Pulmonary artery endothelial cell (primary cell): ENCODE results near the gene ZNF341. TPM values are rescaled to one million over a fixed set of nuclear protein-coding genes. Genes with fewer than 3 reads are reported as not detected.
A peak's percentile ranks its signal among the peaks of the same experiment; 100 is the strongest.
"Not testable (repeated sequence)": the region's sequence is repeated elsewhere in the genome, so short reads cannot be mapped to it uniquely, and the experiment has no call there.

Experiments used
- DNase-seq: peaks from one replicate; pipeline ENCODE4 v3.0.0-alpha.2; 2011; ENCODE audit warnings: low read depth, low spot score
- total RNA-seq: library from RNA; depleted of rRNA; stranded (reverse); fragments of >200 nt; gene quantifications from 2 replicates; pipeline ENCODE4 v1.2.3, GENCODE V29; 2014

Gene ZNF341
- total RNA-seq, 1 donor from 2014 or later: 0.86 TPM

GRCh38 chr20:33728463-33728862 is 3.3 kb upstream of the ZNF341 start:
- DNase-seq: no peak

GRCh38 chr20:33729101-33729500 is 2.7 kb upstream of the ZNF341 start:
- DNase-seq: no peak

DNA sequence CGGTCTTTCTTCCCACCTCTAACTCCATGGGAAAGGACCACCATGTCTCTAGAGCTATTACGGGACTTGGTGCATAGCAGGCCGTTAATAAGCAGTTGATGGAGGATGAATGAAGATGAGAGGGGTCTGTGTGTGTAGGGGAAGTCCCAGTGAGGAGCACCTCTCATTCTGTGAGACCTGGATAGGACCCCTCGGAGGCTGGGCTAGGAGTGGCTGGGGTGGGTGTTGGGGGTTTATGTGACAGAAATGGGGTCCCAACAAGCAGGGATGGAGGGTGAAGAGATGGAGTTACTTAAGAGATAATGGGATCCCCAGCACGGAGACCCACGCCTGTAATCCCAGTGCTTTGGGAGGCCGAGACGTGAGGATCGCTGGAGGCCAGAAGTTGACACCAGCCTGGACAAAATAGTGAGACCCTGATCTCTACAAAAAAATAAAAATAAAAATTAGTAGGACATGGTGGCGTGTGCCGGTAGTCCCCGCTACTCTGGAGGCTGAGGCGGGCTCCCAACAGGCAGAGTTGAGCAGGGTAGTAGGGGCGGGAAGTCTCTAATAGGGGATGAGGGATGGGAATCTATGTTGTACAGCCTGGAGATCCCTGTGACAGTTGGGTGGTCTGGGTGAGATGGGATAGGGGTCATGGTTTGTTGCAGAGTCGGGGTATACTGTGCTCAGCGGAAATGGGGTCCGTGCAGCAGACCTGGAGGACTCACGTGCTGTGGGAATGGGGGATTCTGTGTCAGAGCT is 677 bp upstream of the ZNF341 start:
- DNase-seq: no peak

DNA sequence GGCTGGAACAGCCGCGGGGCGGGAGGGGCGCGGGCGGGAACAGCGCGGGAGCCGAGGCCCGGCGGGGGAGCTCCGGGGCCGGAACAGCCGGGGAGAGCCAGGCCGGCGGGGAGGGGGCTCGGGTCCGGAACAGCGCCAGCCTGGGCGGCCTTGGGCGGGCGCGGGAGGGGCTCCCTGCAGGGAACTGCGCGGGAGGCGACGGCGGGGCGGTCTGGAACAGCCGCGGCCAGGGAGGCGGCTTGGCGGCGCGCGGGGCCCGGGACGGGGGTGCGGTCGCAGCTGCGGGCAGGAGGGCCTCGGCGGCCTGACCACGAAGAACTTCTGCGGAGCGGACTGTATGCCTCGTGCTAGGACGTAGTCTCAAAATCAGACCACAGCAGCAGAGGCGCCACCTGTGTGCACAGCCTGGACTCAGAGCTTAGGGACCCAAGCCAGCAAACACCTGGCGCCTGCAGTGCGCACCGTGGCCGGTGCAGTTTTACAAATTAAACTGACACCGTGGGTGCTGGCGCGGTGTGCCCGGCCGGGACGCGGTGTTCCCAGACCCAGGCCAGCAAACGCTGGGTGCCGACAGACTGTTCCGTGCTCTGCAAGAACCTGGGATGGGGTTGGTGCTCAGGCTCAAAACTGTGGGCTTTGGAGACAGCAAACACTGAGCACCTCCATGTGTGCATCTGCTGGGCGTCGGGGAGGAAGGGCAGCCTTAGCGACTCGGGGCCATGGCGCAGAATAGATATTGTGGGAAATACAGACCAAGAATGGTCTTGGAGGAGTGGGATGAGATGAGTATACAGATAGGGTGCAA is 572 bp downstream of the ZNF341 start:
- no peak for DNase-seq

DNA sequence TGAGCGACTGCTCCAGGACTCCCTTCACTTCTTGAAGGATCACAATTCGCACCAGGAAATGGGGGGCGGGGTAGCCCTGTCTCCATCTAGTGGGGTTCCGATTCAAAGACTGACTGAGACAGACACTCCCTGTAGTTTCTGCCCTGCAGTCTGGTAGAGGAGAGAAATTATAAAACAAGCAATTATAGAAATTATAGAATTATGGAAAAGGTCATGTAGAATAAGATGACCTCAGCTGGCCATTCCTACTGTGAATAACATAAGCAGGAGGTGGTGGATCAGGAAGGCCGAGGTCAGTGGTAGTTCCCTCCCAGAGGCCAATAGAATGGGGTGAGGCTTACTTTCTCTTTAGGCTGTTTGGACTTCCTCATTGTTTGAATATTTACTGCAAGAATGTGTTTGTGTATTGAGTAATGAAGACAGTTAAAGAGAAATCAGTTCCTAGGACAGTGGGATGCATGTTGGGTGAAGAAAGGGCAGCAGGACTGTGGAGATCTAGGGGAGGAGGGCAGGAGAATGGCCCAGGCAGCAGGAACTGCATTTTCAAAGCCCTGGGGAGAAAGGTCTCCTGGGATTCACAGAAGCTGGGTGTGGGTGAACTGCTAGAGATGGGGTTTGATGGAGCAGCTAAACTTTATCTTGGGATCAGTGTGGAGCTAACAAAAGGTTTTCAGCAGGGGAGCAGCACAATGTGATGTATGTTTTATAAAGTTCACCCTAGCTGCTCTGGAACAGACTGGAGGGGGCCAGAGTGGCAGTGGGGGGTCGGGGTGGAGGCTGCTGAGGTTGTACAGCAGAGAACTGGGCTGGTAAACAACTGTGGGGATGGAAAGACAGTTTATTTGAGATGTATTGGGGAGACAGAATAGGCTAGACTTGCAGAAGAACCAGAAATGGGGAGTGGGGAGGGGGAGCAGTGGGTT is 2.1 kb downstream of the ZNF341 start:
- DNase-seq: peak; percentile 15

DNA sequence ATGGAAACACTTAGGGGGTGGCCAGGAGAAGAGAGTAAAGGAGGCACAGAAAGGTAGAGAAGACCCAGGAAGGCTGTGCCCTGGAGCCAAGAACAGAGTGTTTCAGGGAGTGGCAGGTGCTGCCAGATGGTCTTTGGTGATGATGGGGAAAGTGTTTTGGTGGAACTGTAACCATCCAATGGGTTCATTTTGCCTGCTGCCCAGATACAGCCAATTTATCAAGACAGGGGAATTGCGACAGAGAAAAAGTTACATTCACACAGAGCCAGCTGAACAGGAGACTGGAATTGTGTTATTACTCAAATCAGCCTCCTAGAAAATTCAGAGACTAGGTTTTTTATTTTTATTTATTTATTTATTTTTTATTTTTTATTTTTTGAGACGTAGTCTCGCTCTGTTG is 5.2 kb downstream of the ZNF341 start:
- no peak for DNase-seq

- no peak for DNase-seq
These were observed 7.7 kb downstream of the ZNF341 start for GRCh38 chr20:33739493-33739892.

- DNase-seq: no peak
These were observed 8.4 kb downstream of the ZNF341 start for GRCh38 chr20:33740189-33740588.

GRCh38 chr20:33744181-33744580 is 12.4 kb downstream of the ZNF341 start:
- no peak for DNase-seq

GRCh38 chr20:33744773-33745385 is 13.1 kb downstream of the ZNF341 start:
- DNase-seq: no peak

- no peak for DNase-seq
These were observed 14.7 kb downstream of the ZNF341 start for GRCh38 chr20:33746325-33746998.

GRCh38 chr20:33751775-33752174 is 20.0 kb downstream of the ZNF341 start:
- DNase-seq: no peak

DNA sequence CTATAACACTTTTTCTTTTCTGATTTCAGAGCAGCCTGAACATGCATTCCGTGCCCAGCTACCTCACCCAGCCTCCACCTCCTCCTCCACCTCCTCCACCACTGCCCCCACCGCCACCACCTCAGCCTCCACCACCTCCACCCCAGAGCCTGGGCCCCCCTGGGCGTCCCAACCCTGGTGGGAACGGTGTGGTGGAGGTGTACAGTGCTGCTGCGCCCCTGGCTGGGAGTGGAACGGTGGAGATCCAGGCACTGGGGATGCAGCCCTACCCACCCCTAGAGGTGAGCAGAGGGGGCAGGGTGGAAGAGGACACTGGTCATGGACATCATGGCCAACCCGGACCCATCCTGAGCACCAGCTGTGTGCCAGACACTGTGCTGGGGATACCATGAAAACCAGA is 21.3 kb downstream of the ZNF341 start:
- DNase-seq: no peak

DNA sequence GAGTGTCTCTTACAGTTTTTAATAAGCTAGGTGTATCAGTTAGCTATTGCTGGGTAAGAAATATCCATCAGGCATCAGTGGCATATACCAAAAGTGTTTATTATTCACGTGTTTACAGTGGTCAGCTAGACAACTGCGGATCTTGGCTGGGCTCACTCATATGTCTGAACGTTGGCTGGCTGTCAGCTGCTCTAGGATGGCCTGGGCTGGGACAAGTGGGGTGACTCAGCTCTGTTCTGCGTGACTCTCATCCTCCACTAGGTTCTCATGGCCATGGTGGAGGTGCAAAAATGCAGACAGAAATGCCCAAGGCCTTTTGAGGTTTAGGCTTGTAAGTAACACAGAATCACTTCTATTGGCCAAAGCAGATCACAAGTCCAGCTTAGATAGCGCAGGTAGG is 22.0 kb downstream of the ZNF341 start:
- DNase-seq: no peak

GRCh38 chr20:33755936-33756490 is 24.2 kb downstream of the ZNF341 start:
- not testable (repeated sequence) for DNase-seq

DNA sequence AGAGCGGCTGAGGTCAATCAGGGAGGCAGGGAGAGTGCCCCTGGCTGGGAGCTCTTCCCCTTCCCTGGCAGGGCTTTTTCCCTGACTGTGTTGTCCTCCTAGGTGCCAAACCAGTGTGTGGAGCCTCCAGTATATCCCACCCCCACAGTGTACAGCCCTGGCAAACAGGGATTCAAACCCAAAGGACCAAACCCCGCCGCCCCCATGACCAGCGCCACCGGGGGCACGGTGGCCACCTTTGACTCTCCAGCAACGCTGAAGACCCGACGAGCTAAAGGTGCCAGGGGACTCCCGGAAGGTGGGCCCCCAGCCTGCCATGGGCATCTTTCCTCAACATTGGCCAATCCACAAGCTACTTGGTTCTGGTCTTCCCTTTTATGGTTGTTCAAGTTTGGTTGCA is 25.2 kb downstream of the ZNF341 start:
- DNase-seq: no peak

DNA sequence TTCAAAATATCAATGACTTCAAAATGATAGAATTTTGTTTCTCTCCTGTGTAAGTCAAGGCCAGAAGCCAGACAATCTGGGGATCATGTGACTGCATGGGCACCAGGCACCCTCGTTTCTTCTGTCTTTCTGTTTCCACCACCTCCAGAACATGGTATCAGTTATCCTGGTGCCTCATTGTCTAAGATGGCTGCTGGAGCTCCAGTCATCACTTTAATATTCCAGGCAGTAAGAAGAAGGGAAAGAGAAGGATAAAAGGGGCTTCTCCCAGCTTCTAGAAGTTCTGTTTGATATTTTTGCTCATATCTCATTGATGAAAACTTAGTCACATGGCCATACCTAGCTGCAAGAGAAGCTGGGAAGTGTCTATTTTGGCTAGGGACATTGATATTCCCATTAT is 25.7 kb downstream of the ZNF341 start:
- DNase-seq: no peak

- no peak for DNase-seq
These were observed 30.0 kb downstream of the ZNF341 start for GRCh38 chr20:33761698-33762250.

DNA sequence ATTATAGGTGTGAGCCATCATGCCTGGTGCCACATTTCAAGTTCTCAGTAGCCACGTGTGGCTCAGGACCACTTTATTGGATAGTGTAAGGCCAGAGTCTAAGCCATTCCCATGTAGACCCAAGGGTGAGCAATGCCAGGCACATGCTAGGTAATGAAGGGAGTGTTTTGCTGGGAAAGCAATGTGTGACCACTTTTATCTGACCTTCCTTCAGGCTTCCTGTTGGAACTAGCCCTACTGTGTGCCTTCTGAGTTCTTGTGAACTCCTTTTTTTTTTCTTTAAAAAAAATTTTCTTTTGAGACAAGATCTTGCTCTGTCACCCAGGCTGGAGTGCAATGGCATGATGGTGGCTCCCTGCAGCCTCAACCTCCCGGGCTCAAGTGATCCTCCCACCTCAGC is 33.3 kb downstream of the ZNF341 start:
- DNase-seq: no peak

DNA sequence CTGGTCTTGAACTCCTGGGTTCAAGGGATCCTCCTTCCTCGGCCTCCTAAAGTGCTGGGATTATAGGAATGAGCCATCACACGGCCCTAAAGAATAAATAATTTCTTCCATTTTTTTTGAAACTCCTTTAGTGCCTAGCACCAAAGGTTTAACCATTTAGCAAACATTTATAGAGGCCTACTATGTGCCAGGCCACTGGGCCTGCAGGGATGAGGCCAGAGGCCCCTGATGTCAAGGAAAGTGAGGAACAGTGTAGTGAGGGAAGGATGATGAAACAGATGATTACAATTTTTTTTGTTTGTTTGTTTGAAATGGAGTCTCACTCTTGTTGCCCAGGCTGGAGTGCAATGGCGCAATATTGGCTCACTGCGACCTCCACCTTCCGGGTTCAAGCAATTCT is 33.8 kb downstream of the ZNF341 start:
- no peak for DNase-seq
